Endodermal cell (in vitro differentiated cells): ENCODE measurements around the gene CACHD1. TPM values are rescaled to one million over a fixed set of nuclear protein-coding genes. Genes with fewer than 3 reads are reported as not detected.
A peak's percentile ranks its signal among the peaks of the same experiment; 100 is the strongest.
"Not testable (repeated sequence)": the region's sequence is repeated elsewhere in the genome, so short reads cannot be mapped to it uniquely, and the experiment has no call there.

ENCODE experiments used
- DNase-seq: peaks from one replicate; pipeline ENCODE4 v3.0.0-alpha.2; 2017
- H3K27ac ChIP-seq: 2 replicates; pipeline ENCODE4 v1.5.1; 2013; ENCODE audit warnings: mild to moderate bottlenecking, low read depth, low read length, moderate library complexity
- H3K27me3 ChIP-seq: 2 replicates; pipeline ENCODE4 v1.6.1; 2013; ENCODE audit warnings: mild to moderate bottlenecking, low read length, moderate library complexity; ENCODE audit not compliant: insufficient read depth, control insufficient read depth, poor library complexity, severe bottlenecking
- H3K36me3 ChIP-seq: 2 replicates; pipeline ENCODE4 v1.7.0; 2013; ENCODE audit warnings: mild to moderate bottlenecking, low read length, moderate library complexity; ENCODE audit not compliant: control insufficient read depth, insufficient read depth
- H3K4me1 ChIP-seq: one replicate; pipeline ENCODE4 v1.7.0; 2013; ENCODE audit warnings: low read length; ENCODE audit not compliant: control insufficient read depth, insufficient read depth
- H3K4me3 ChIP-seq: 2 replicates; pipeline ENCODE4 v1.5.1; 2013; ENCODE audit warnings: mild to moderate bottlenecking, low read length, moderate library complexity
- H3K9ac ChIP-seq: 2 replicates; pipeline ENCODE4 v1.6.1; 2013; ENCODE audit warnings: mild to moderate bottlenecking, low read length, moderate library complexity; ENCODE audit not compliant: poor library complexity, severe bottlenecking; ENCODE audit errors: extremely low read depth
- H3K9me3 ChIP-seq: 2 replicates; pipeline ENCODE4 v1.6.1; 2013; ENCODE audit warnings: mild to moderate bottlenecking, low read length, moderate library complexity; ENCODE audit not compliant: control insufficient read depth
- H3K27ac Mint-ChIP-seq: 2 replicates; pipeline ENCODE4 v1.8.0; 2020; ENCODE audit warnings: mixed read lengths
- H3K27me3 Mint-ChIP-seq: 2 replicates; pipeline ENCODE4 v1.8.0; 2021; ENCODE audit warnings: mild to moderate bottlenecking, mixed read lengths; ENCODE audit not compliant: insufficient read depth
- H3K36me3 Mint-ChIP-seq: 2 replicates; pipeline ENCODE4 v1.8.0; 2020; ENCODE audit warnings: low read depth, mixed read lengths
- H3K4me1 Mint-ChIP-seq: 2 replicates; pipeline ENCODE4 v1.8.0; 2020; ENCODE audit warnings: mixed read lengths
- H3K4me3 Mint-ChIP-seq: 2 replicates; pipeline ENCODE4 v1.8.0; 2020; ENCODE audit warnings: mild to moderate bottlenecking, moderate library complexity, mixed read lengths
- H3K9me3 Mint-ChIP-seq: 2 replicates; pipeline ENCODE4 v1.8.0; 2020; ENCODE audit warnings: mild to moderate bottlenecking, mixed read lengths
- WGBS, 2 experiments: methylation state at CpG; one replicate each; pipeline versions ENCODE4 v1.1.5 to v1.1.7; 2013; ENCODE audit warnings: missing lambda C conversion rate in 2 of 2, mixed read lengths in 1 of 2; ENCODE audit not compliant: insufficient coverage in 1 of 2, insufficient read length in 1 of 2; 5-methylcytosine and 5-hydroxymethylcytosine counted together
- microRNA-seq: library from miRNA; unstranded; fragments of <30 nt; microRNA quantifications from one replicate; pipeline ENCODE4 v1.2.0, GENCODE V29; 2020; ENCODE audit warnings: borderline microRNAs expressed
- total RNA-seq, 2 donors: library from RNA; stranded (reverse); fragmentation: NEBNext Ultra II Directional in 1 of 2; extraction: Animal tissue kit (Norgen Biotek cat#: 25700) in 1 of 2; gene quantifications; 2 replicates in 1 of 2; 3 replicates in 1 of 2; pipeline ENCODE4 v1.2.1, GENCODE V29; 2021
- TF ChIP-seq, protein P1 (sequence below): fragments of 200-600 bp; sonication (generic); conservative IDR thresholded peaks from 2 replicates; pipeline ENCODE4 v1.5.0; 2021; ENCODE audit warnings: antibody characterized with exemption, mild to moderate bottlenecking

The CACHD1 gene
- total RNA-seq, 2 donors from 2014 or later: 29.2 to 40.7 TPM

DNA sequence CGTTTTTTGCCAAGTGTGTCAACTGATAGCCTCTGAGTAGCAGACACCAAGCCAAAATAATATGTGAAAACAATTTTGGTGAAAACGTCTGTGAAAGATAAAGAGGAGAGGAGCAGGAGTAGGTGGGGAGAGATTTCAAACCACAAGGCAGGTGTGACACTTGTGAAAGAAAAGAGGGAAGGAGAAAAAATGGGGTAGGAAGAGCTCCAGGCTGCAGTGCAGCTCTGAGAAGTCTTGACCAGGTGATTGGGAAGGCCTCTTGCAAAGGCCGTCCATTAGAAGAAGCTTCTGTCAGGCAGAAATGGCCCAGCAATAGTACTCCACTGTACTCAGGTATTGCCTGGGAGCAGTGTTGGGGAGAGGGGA is 264.3 kb downstream of the CACHD1 start:
- TF ChIP-seq, protein P1, sequence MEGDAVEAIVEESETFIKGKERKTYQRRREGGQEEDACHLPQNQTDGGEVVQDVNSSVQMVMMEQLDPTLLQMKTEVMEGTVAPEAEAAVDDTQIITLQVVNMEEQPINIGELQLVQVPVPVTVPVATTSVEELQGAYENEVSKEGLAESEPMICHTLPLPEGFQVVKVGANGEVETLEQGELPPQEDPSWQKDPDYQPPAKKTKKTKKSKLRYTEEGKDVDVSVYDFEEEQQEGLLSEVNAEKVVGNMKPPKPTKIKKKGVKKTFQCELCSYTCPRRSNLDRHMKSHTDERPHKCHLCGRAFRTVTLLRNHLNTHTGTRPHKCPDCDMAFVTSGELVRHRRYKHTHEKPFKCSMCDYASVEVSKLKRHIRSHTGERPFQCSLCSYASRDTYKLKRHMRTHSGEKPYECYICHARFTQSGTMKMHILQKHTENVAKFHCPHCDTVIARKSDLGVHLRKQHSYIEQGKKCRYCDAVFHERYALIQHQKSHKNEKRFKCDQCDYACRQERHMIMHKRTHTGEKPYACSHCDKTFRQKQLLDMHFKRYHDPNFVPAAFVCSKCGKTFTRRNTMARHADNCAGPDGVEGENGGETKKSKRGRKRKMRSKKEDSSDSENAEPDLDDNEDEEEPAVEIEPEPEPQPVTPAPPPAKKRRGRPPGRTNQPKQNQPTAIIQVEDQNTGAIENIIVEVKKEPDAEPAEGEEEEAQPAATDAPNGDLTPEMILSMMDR: no peak
- Mint-ChIP-seq H3K9me3 (no peaks in the 10 kb centered on the region), H3K27ac (no peak overlapping the region), H3K4me3 (no peak overlapping the region), H3K4me1 (peaks cover 10% of the 10 kb centered on the region), H3K27me3 (peaks cover 7% of the 10 kb centered on the region), H3K36me3 (no peaks in the 10 kb centered on the region)
- 46 to 61% methylated on average over 2 to 3 of the region's 3 CpGs for WGBS, 2 experiments
- Histone ChIP-seq H3K4me1 (peaks cover 5% of the 10 kb centered on the region), H3K27ac (no peak overlapping the region), H3K9me3 (peaks cover 13% of the 10 kb centered on the region), H3K27me3 (no peaks in the 10 kb centered on the region), H3K9ac (no peak overlapping the region), H3K4me3 (peak overlapping the region; percentile 41), H3K36me3 (no peaks in the 10 kb centered on the region)
- no peak for DNase-seq

DNA sequence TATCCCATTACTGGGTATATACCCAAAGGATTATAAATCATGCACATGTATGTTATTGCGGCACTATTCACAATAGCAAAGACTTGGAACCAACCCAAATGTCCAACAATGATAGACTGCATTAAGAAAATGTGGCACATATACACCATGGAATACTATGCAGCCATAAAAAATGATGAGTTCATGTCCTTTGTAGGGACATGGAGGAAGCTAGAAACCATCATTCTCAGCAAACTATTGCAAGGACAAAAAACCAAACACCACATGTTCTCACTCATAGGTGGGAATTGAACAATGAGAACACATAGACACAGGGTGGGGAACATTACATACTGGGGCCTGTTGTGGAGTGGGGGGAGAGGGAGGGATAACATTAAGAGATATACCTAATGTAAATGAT is 270.8 kb downstream of the CACHD1 start:
- not testable (repeated sequence) for H3K27ac ChIP-seq, H3K36me3 Mint-ChIP-seq, H3K9me3 Mint-ChIP-seq, DNase-seq, H3K4me3 ChIP-seq, H3K27ac Mint-ChIP-seq, H3K4me3 Mint-ChIP-seq, H3K4me1 Mint-ChIP-seq, H3K9me3 ChIP-seq, H3K4me1 ChIP-seq, H3K36me3 ChIP-seq, H3K27me3 Mint-ChIP-seq, H3K27me3 ChIP-seq, H3K9ac ChIP-seq
- 100% methylated on average over 1 of the region's 1 CpG; no CpG with 5 or more reads in 1 of the 2 experiments for WGBS, 2 experiments

Small RNA genes lying within 50 kb of the gene (microRNA-seq; reads per million reads assigned to microRNA genes)
- gene MIR4794: not detected
